ENCODE results near the gene TAB2. TPM values are rescaled to one million over a fixed set of nuclear protein-coding genes. Genes with fewer than 3 reads are reported as not detected.
"Not testable (repeated sequence)": the region's sequence is repeated elsewhere in the genome, so short reads cannot be mapped to it uniquely, and the experiment has no call there.

Gene TAB2
- total RNA-seq, 1 donor, result 50.4 TPM

- DNase-seq (ENCODE audit: low read depth in 2 of 3, low spot score in 2 of 3), result no peak
Measured at GRCh38 chr6:149332602-149333265, 15.2 kb downstream of the TAB2 start.

- DNase-seq (ENCODE audit: low read depth in 2 of 3, low spot score in 2 of 3), result no peak
Measured at GRCh38 chr6:149333266-149333620, 15.7 kb downstream of the TAB2 start.

- DNase-seq (ENCODE audit: low read depth in 2 of 3, low spot score in 2 of 3), result peak in 2 of 3 donors; percentile 49 to 55
Measured at GRCh38 chr6:149334201-149334600, 16.7 kb downstream of the TAB2 start.

GRCh38 chr6:149334682-149335160 is 17.2 kb downstream of the TAB2 start:
- DNase-seq (ENCODE audit: low read depth in 2 of 3, low spot score in 2 of 3), result no peak

GRCh38 chr6:149335924-149336608 is 18.6 kb downstream of the TAB2 start:
- no peak for DNase-seq (ENCODE audit: low read depth in 2 of 3, low spot score in 2 of 3)

- DNase-seq (ENCODE audit: low read depth in 2 of 3, low spot score in 2 of 3), result no peak
Measured at GRCh38 chr6:149336609-149336928, 19.1 kb downstream of the TAB2 start.

GRCh38 chr6:149337320-149337719 is 19.8 kb downstream of the TAB2 start:
- no peak for DNase-seq (ENCODE audit: low read depth in 2 of 3, low spot score in 2 of 3)

- DNase-seq (ENCODE audit: low read depth in 2 of 3, low spot score in 2 of 3), result no peak
Measured at GRCh38 chr6:149340200-149340599, 22.7 kb downstream of the TAB2 start.

- no peak for DNase-seq (ENCODE audit: low read depth in 2 of 3, low spot score in 2 of 3)
Measured at GRCh38 chr6:149342525-149342924, 25.0 kb downstream of the TAB2 start.

GRCh38 chr6:149343501-149343900 is 26.0 kb downstream of the TAB2 start:
- no peak for DNase-seq (ENCODE audit: low read depth in 2 of 3, low spot score in 2 of 3)

- DNase-seq (ENCODE audit: low read depth in 2 of 3, low spot score in 2 of 3), result no peak
Measured at GRCh38 chr6:149346078-149346477, 28.6 kb downstream of the TAB2 start.

- DNase-seq (ENCODE audit: low read depth in 2 of 3, low spot score in 2 of 3), result peak in 1 of 3 donors; percentile 36
Measured at GRCh38 chr6:149347067-149347466, 29.6 kb downstream of the TAB2 start.

- not testable (repeated sequence) for DNase-seq (ENCODE audit: low read depth in 2 of 3, low spot score in 2 of 3)
Measured at GRCh38 chr6:149349279-149349678, 31.8 kb downstream of the TAB2 start.

- no peak for DNase-seq (ENCODE audit: low read depth in 2 of 3, low spot score in 2 of 3)
Measured at GRCh38 chr6:149354009-149354408, 36.5 kb downstream of the TAB2 start.

GRCh38 chr6:149356081-149356750 is 38.7 kb downstream of the TAB2 start:
- no peak for DNase-seq (ENCODE audit: low read depth in 2 of 3, low spot score in 2 of 3)

GRCh38 chr6:149357726-149358538 is 40.4 kb downstream of the TAB2 start:
- DNase-seq (ENCODE audit: low read depth in 2 of 3, low spot score in 2 of 3), result peak in 2 of 3 donors; percentile 18 to 56

- no peak for DNase-seq (ENCODE audit: low read depth in 2 of 3, low spot score in 2 of 3)
Measured at GRCh38 chr6:149359440-149359839, 41.9 kb downstream of the TAB2 start.

GRCh38 chr6:149360536-149360935 is 43.0 kb downstream of the TAB2 start:
- no peak for DNase-seq (ENCODE audit: low read depth in 2 of 3, low spot score in 2 of 3)

GRCh38 chr6:149362289-149362688 is 44.8 kb downstream of the TAB2 start:
- DNase-seq (ENCODE audit: low read depth in 2 of 3, low spot score in 2 of 3), result no peak

GRCh38 chr6:149363154-149363553 is 45.6 kb downstream of the TAB2 start:
- DNase-seq (ENCODE audit: low read depth in 2 of 3, low spot score in 2 of 3), result no peak

GRCh38 chr6:149364557-149364956 is 47.0 kb downstream of the TAB2 start:
- DNase-seq (ENCODE audit: low read depth in 2 of 3, low spot score in 2 of 3), result no peak
